ENCODE measurements around the gene COX18.

Gene COX18

DNA sequence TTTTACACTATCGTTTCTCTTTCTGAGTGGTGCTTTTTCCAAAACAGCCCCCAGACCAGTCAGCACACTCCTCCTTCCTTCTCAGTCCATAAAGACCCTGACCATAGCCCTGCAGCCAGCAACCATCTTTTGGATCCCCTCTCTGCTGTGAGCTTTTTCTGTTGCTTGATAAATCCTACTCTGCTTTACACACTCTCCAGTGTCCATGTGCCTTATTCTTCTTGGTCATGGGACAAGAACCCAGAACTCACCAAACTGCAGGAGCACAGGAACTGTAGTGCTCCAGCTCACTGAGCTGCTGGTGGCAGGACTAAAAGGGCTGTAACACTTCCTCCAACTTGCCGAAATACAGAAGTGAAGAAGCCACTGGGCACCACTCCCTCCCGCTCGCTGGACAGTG is 32.5 kb downstream of the COX18 start:
- Histone ChIP-seq H3K27ac (ENCODE audit: low read depth, low read length) (no peak overlapping the region), H3K4me3 (ENCODE audit: insufficient read depth, low read length, poor library complexity, severe bottlenecking) (no peak overlapping the region), H4K20me1 (ENCODE audit: low read depth, low read length) (no peaks in the 10 kb centered on the region), H3K4me2 (ENCODE audit: low read depth, low read length, poor library complexity, severe bottlenecking) (no peak overlapping the region), H3K9me2 (replicated peaks; ENCODE audit: insufficient read depth, low read length) (no peaks in the 10 kb centered on the region), H3K9ac (ENCODE audit: low read length) (no peak overlapping the region), H3K79me2 (ENCODE audit: insufficient read depth, low read length) (no peaks in the 10 kb centered on the region), H3K9me3 (ENCODE audit: insufficient read depth, low read length) (no peaks in the 10 kb centered on the region; the same call in 1 of the 2 replicates), H3F3A (ENCODE audit: insufficient read depth) (no peaks in the 10 kb centered on the region), H2AFZ (ENCODE audit: low read depth, low read length, severe bottlenecking) (no peak overlapping the region), H3K27me3 (ENCODE audit: low read length) (no peaks in the 10 kb centered on the region), H3K36me3 (ENCODE audit: low read length) (no peaks in the 10 kb centered on the region)
- TF ChIP-seq, protein P1, sequence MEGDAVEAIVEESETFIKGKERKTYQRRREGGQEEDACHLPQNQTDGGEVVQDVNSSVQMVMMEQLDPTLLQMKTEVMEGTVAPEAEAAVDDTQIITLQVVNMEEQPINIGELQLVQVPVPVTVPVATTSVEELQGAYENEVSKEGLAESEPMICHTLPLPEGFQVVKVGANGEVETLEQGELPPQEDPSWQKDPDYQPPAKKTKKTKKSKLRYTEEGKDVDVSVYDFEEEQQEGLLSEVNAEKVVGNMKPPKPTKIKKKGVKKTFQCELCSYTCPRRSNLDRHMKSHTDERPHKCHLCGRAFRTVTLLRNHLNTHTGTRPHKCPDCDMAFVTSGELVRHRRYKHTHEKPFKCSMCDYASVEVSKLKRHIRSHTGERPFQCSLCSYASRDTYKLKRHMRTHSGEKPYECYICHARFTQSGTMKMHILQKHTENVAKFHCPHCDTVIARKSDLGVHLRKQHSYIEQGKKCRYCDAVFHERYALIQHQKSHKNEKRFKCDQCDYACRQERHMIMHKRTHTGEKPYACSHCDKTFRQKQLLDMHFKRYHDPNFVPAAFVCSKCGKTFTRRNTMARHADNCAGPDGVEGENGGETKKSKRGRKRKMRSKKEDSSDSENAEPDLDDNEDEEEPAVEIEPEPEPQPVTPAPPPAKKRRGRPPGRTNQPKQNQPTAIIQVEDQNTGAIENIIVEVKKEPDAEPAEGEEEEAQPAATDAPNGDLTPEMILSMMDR (IDR thresholded peaks at IDR 0.05; ENCODE audit: insufficient read depth, low read length, poor library complexity, severe bottlenecking), result no peak
- no peak for TF ChIP-seq EZH2phosphoT487 (conservative IDR thresholded peaks at IDR 0.05; ENCODE audit: low read length)

DNA sequence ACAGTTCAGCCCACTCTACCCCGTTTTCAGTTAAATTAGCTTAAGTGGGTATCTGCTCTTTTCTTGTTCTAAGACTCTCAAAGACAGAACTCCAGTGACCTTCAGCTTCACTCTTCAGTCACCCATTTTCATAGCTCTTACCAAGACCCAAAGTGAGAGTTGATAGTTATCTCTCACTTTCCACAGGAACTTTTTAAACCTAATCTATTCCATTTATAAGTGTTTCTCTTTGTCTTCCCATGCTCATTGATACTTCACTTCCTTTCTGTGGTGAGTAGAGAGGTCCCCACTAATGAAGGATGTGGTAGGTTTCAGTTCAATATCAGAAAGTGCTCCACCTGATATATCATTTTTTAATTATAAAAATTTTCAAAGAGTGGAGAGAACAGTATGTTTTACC is 33.4 kb downstream of the COX18 start:
- no peak overlapping the region for H3K4me3 ChIP-seq (ENCODE audit: insufficient read depth, low read length, poor library complexity, severe bottlenecking)
- no peak overlapping the region for H2AFZ ChIP-seq (ENCODE audit: low read depth, low read length, severe bottlenecking)
- no peaks in the 10 kb centered on the region for H3K79me2 ChIP-seq (ENCODE audit: insufficient read depth, low read length)
- no peaks in the 10 kb centered on the region for H3K27me3 ChIP-seq (ENCODE audit: low read length)
- H3K9me2 ChIP-seq (replicated peaks; ENCODE audit: insufficient read depth, low read length), result no peaks in the 10 kb centered on the region
- no peak overlapping the region for H3K4me2 ChIP-seq (ENCODE audit: low read depth, low read length, poor library complexity, severe bottlenecking)
- H3K36me3 ChIP-seq (ENCODE audit: low read length), result no peaks in the 10 kb centered on the region
- no peaks in the 10 kb centered on the region for H4K20me1 ChIP-seq (ENCODE audit: low read depth, low read length)
- TF ChIP-seq EZH2phosphoT487 (conservative IDR thresholded peaks at IDR 0.05; ENCODE audit: low read length), result no peak
- TF ChIP-seq, protein P1 (IDR thresholded peaks at IDR 0.05; ENCODE audit: insufficient read depth, low read length, poor library complexity, severe bottlenecking), result no peak
- H3F3A ChIP-seq (ENCODE audit: insufficient read depth), result no peaks in the 10 kb centered on the region
- H3K9me3 ChIP-seq (ENCODE audit: insufficient read depth, low read length), result no peaks in the 10 kb centered on the region; the same call in 1 of the 2 replicates
- no peak overlapping the region for H3K27ac ChIP-seq (ENCODE audit: low read depth, low read length)
- H3K9ac ChIP-seq (ENCODE audit: low read length), result no peak overlapping the region

DNA sequence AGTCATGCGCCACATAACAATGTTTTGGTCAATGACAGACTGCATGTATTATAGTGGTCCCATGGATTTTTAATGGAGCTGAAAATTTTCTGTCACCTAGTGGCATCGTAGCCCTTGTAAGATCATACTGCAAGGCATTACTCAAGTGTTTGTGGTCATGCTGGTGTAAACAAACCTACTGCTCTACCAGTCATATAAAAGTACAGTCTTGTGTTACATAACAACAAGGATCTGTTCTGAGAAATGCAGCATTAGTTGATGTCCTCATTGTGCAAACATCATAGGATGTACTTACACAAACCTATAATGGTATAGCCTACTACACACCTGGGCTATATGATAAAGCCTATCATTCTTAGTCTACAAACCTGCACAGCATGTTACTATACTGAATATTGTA is 34.6 kb downstream of the COX18 start:
- TF ChIP-seq, protein P1 (IDR thresholded peaks at IDR 0.05; ENCODE audit: insufficient read depth, low read length, poor library complexity, severe bottlenecking), result no peak
- no peak for TF ChIP-seq EZH2phosphoT487 (conservative IDR thresholded peaks at IDR 0.05; ENCODE audit: low read length)
- Histone ChIP-seq H3K4me3 (ENCODE audit: insufficient read depth, low read length, poor library complexity, severe bottlenecking) (no peak overlapping the region), H3F3A (ENCODE audit: insufficient read depth) (no peaks in the 10 kb centered on the region), H3K27me3 (ENCODE audit: low read length) (no peaks in the 10 kb centered on the region), H4K20me1 (ENCODE audit: low read depth, low read length) (no peaks in the 10 kb centered on the region), H2AFZ (ENCODE audit: low read depth, low read length, severe bottlenecking) (no peak overlapping the region), H3K9me2 (replicated peaks; ENCODE audit: insufficient read depth, low read length) (no peaks in the 10 kb centered on the region), H3K9me3 (ENCODE audit: insufficient read depth, low read length) (no peaks in the 10 kb centered on the region; the same call in 1 of the 2 replicates), H3K27ac (ENCODE audit: low read depth, low read length) (no peak overlapping the region), H3K36me3 (ENCODE audit: low read length) (no peaks in the 10 kb centered on the region), H3K79me2 (ENCODE audit: insufficient read depth, low read length) (no peaks in the 10 kb centered on the region), H3K4me2 (ENCODE audit: low read depth, low read length, poor library complexity, severe bottlenecking) (no peak overlapping the region), H3K9ac (ENCODE audit: low read length) (no peak overlapping the region)
